C4-2B (cell line): Measurements from ENCODE around the gene CASKIN1.

ENCODE experiments used
- ZFX ChIP-seq: fragments of 450-650 bp; IDR thresholded peaks from 2 replicates; pipeline ENCODE4 v1.6.1; 2017
- TF ChIP-seq, protein P1 (sequence below): fragments of 450-650 bp; conservative IDR thresholded peaks from 2 replicates; pipeline ENCODE4 v1.5.1; 2017; ENCODE audit warnings: mild to moderate bottlenecking

DNA sequence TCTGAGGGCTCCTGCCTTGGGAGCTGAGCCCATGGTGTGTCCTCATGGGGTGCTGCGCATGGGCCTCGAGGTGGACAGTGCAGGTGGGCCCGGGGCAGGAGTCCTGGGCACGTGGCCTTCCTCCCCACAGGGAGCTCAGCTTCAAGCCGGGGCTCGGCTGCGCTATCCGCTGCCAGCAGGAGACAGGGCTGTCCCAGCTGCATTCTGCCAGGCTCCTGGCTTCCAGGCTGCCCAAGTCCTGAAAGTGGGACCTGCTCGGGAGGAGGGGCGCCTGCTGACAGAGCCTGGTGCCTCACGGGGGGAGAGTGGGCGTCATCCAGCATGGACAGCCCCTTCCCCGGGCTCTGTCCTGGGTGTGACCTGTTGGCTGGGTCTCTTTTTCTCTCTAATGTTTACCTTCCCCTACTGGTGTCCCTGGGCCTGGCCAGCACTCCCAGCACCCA lies 33.7 kb downstream of the CASKIN1 start:
- TF ChIP-seq, protein P1, sequence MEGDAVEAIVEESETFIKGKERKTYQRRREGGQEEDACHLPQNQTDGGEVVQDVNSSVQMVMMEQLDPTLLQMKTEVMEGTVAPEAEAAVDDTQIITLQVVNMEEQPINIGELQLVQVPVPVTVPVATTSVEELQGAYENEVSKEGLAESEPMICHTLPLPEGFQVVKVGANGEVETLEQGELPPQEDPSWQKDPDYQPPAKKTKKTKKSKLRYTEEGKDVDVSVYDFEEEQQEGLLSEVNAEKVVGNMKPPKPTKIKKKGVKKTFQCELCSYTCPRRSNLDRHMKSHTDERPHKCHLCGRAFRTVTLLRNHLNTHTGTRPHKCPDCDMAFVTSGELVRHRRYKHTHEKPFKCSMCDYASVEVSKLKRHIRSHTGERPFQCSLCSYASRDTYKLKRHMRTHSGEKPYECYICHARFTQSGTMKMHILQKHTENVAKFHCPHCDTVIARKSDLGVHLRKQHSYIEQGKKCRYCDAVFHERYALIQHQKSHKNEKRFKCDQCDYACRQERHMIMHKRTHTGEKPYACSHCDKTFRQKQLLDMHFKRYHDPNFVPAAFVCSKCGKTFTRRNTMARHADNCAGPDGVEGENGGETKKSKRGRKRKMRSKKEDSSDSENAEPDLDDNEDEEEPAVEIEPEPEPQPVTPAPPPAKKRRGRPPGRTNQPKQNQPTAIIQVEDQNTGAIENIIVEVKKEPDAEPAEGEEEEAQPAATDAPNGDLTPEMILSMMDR, result no peak
- TF ChIP-seq ZFX, result no peak
